KMS-11 (cell line): ENCODE measurements around the gene MOB3C.

ENCODE experiments used
- H2AFZ ChIP-seq: fragments of 200-600 bp; sonication (generic); 2 replicates; pipeline ENCODE4 v1.6.1; 2016; ENCODE audit warnings: antibody characterized with exemption, mixed run types, low read depth
- H3K27ac ChIP-seq: fragments of 200-600 bp; sonication (generic); 2 replicates; pipeline ENCODE4 v1.6.1; 2016; ENCODE audit warnings: mild to moderate bottlenecking, mixed run types
- H3K27me3 ChIP-seq: fragments of 200-600 bp; sonication (generic); 2 replicates; pipeline ENCODE4 v1.6.1; 2017; ENCODE audit warnings: mild to moderate bottlenecking, low read depth, mixed run types, moderate library complexity; ENCODE audit not compliant: insufficient read depth
- H3K36me3 ChIP-seq: fragments of 200-600 bp; sonication (generic); 2 replicates; pipeline ENCODE4 v1.6.1; 2017; ENCODE audit warnings: mild to moderate bottlenecking, mixed run types; ENCODE audit not compliant: insufficient read depth
- H3K4me1 ChIP-seq: fragments of 200-600 bp; sonication (generic); 2 replicates; pipeline ENCODE4 v1.6.1; 2016; ENCODE audit warnings: mild to moderate bottlenecking, low read depth, mixed run types; ENCODE audit not compliant: poor library complexity, severe bottlenecking
- H3K4me2 ChIP-seq: fragments of 200-600 bp; sonication (generic); 2 replicates; pipeline ENCODE4 v1.7.0; 2016; ENCODE audit warnings: mild to moderate bottlenecking, mixed run types
- H3K4me3 ChIP-seq: fragments of 200-600 bp; sonication (generic); IDR thresholded peaks from 2 replicates; pipeline ENCODE4 v1.6.1; 2017; ENCODE audit warnings: low read depth, low read length, mixed read lengths; ENCODE audit not compliant: insufficient read depth
- H3K79me2 ChIP-seq: fragments of 200-600 bp; sonication (generic); 2 replicates; pipeline ENCODE4 v1.6.1; 2016; ENCODE audit warnings: low read depth, mixed run types; ENCODE audit not compliant: insufficient read depth
- H3K9ac ChIP-seq: fragments of 200-600 bp; sonication (generic); 2 replicates; pipeline ENCODE4 v1.6.1; 2016; ENCODE audit warnings: mild to moderate bottlenecking, mixed run types
- H4K20me1 ChIP-seq: fragments of 200-600 bp; sonication (generic); 2 replicates; pipeline ENCODE4 v1.6.1; 2016; ENCODE audit warnings: mild to moderate bottlenecking, mixed run types; ENCODE audit not compliant: insufficient read depth
- TF ChIP-seq, protein P1 (sequence below): fragments of 200-600 bp; sonication (generic); conservative IDR thresholded peaks from 2 replicates; pipeline ENCODE4 v1.6.1; 2017; ENCODE audit warnings: low read depth, mild to moderate bottlenecking, antibody characterized with exemption, low read length, moderate library complexity, mixed read lengths

Gene MOB3C

DNA sequence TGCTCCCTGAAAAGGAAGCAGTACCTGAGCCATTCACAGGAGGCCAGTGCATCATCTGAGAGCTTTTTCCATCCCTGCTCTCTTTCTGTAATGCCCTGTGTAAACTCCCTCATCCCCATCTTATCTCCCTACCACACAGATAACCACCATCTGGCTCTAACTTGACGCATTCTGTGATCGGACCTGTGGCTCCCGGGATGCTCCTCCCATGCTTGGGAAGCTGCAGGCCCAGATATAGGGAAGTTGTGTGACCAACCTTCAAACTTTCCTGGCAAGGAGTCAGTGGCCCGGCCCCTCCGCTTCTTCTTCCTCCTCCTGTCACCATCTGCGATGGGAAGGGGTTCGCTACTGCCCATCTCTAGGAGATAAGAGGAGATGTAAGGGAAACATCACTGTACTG, 33.6 kb downstream of the MOB3C start:
- Histone ChIP-seq H3K4me1 (no peaks in the 10 kb centered on the region), H4K20me1 (no peaks in the 10 kb centered on the region), H3K4me3 (no peak overlapping the region), H3K4me2 (no peak overlapping the region), H3K27ac (no peak overlapping the region), H3K9ac (no peak overlapping the region), H3K27me3 (no peaks in the 10 kb centered on the region), H3K79me2 (no peaks in the 10 kb centered on the region), H3K36me3 (no peaks in the 10 kb centered on the region), H2AFZ (no peak overlapping the region)
- TF ChIP-seq, protein P1, sequence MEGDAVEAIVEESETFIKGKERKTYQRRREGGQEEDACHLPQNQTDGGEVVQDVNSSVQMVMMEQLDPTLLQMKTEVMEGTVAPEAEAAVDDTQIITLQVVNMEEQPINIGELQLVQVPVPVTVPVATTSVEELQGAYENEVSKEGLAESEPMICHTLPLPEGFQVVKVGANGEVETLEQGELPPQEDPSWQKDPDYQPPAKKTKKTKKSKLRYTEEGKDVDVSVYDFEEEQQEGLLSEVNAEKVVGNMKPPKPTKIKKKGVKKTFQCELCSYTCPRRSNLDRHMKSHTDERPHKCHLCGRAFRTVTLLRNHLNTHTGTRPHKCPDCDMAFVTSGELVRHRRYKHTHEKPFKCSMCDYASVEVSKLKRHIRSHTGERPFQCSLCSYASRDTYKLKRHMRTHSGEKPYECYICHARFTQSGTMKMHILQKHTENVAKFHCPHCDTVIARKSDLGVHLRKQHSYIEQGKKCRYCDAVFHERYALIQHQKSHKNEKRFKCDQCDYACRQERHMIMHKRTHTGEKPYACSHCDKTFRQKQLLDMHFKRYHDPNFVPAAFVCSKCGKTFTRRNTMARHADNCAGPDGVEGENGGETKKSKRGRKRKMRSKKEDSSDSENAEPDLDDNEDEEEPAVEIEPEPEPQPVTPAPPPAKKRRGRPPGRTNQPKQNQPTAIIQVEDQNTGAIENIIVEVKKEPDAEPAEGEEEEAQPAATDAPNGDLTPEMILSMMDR = no peak

DNA sequence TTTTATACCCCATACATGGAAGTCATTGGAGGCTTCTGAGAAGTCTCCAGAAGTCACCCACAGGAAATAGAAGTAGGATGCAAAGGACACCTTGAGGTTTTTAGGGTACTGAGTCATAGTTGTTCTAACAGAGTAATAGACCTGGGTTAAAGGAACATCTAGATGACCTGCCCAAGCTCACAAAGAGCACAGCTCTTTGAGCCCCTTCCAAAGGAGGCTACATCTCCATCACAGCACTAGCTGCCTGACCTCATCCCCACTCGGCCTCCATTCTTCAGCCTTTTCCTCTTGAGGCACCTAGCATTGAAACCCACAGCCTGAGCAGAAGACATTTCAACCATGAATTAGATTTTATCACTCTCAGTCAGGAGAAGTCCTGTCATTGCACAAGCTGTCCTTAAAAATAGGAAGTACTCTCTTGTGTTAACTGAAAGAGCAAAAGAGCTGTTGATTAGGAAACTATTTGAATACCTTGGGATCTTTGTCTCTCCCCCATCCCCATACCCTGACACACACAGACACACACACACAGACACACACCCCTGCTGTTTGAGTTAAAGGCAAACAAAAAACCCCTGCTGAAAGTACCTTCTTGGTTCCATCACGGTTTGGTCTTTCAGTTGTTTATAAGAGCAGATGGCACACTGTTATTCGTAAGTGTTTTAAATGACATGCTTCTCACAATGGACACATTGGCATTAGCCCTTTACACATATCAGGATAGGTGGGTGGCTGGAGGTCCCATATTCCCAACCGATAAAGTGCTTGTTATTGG, 34.7 kb downstream of the MOB3C start:
- no peak overlapping the region for H3K27ac ChIP-seq
- no peak overlapping the region for H2AFZ ChIP-seq
- H3K9ac ChIP-seq = no peak overlapping the region
- no peaks in the 10 kb centered on the region for H4K20me1 ChIP-seq
- no peaks in the 10 kb centered on the region for H3K36me3 ChIP-seq
- no peaks in the 10 kb centered on the region for H3K79me2 ChIP-seq
- H3K4me2 ChIP-seq = no peak overlapping the region
- H3K4me3 ChIP-seq = no peak overlapping the region
- H3K27me3 ChIP-seq = no peaks in the 10 kb centered on the region
- TF ChIP-seq, protein P1 = no peak
- H3K4me1 ChIP-seq = no peaks in the 10 kb centered on the region

DNA sequence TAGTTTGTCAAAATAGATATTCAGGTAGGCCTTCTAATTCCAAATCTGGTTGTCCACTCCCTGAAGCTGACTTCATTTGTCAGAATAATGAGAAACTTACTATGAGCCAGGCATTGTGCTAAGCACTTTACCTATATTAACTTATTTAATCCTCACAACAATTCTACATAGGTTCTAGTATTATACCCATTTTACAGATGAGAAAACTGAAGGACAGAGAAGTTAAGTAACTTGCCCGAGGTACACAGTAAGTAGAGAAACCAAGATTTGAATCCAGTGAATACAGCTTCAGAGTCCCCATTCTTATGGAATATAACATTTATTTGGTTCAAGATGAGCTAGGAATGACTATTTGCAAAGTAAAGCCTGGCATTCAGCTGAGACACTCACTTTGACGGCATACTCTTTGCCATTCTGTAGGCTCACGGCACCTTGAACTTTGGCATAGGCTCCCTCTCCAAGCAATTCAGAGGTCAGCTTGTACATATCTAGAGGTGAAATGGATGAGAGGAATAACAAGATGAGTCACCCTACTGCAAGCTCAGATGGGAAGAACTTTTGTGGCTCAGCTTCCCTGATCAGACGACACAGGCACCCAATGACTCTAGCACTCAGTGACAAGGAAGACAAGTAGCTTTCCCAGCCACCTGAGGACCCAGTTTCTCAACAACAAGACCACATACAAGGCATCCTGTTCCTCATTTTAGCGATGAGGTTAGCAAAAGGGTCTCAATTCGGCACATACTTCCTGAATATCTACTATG, 36.3 kb downstream of the MOB3C start:
- Histone ChIP-seq H4K20me1 (no peaks in the 10 kb centered on the region), H3K36me3 (no peaks in the 10 kb centered on the region), H2AFZ (no peak overlapping the region), H3K4me3 (no peak overlapping the region), H3K27ac (no peak overlapping the region), H3K9ac (no peak overlapping the region), H3K4me1 (no peaks in the 10 kb centered on the region), H3K79me2 (no peaks in the 10 kb centered on the region), H3K27me3 (no peaks in the 10 kb centered on the region), H3K4me2 (no peak overlapping the region)
- TF ChIP-seq, protein P1 = no peak

DNA sequence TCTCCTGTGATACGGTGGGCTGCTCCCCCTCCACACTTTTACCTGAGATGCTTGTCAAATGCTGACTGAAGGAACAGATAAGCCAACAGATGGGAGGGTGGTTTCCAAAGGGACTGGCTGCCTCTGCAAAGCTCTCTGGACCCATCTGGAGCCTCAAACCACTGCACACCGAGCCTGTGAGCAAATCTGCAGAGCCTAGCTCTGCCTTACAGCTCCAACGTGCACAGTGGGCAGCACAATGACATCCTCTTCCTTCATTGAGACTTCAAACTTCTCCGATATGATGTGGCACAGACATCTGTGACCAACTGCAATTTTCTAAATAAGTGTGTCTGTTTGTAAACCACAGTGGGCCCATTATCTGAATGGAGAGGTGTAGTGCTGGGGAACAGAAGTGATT, 38.9 kb downstream of the MOB3C start:
- Histone ChIP-seq H3K4me3 (no peak overlapping the region), H3K9ac (no peak overlapping the region), H3K79me2 (no peaks in the 10 kb centered on the region), H3K4me1 (no peaks in the 10 kb centered on the region), H4K20me1 (no peaks in the 10 kb centered on the region), H3K27me3 (no peaks in the 10 kb centered on the region), H3K4me2 (no peak overlapping the region), H3K36me3 (no peaks in the 10 kb centered on the region), H2AFZ (no peak overlapping the region), H3K27ac (no peak overlapping the region)
- TF ChIP-seq, protein P1 = no peak
